ENCODE results near the gene FRMD8.

Gene FRMD8

GRCh38 chr11:65399845-65400244 lies 13.4 kb downstream of the FRMD8 start:
- Histone ChIP-seq H3K9me3 (ENCODE audit: control insufficient read depth, low read length) (no peaks in the 10 kb centered on the region), H3K4me3 (ENCODE audit: low read length) (no peak overlapping the region), H3K27me3 (ENCODE audit: control insufficient read depth, insufficient read depth, low read length) (no peaks in the 10 kb centered on the region), H3K36me3 (ENCODE audit: control insufficient read depth, insufficient read depth, low read length) (peaks cover 5% of the 10 kb centered on the region), H3K9ac (ENCODE audit: low read length) (no peak overlapping the region), H3K4me1 (ENCODE audit: control insufficient read depth, insufficient read depth, low read length) (peaks cover 12% of the 10 kb centered on the region)

DNA sequence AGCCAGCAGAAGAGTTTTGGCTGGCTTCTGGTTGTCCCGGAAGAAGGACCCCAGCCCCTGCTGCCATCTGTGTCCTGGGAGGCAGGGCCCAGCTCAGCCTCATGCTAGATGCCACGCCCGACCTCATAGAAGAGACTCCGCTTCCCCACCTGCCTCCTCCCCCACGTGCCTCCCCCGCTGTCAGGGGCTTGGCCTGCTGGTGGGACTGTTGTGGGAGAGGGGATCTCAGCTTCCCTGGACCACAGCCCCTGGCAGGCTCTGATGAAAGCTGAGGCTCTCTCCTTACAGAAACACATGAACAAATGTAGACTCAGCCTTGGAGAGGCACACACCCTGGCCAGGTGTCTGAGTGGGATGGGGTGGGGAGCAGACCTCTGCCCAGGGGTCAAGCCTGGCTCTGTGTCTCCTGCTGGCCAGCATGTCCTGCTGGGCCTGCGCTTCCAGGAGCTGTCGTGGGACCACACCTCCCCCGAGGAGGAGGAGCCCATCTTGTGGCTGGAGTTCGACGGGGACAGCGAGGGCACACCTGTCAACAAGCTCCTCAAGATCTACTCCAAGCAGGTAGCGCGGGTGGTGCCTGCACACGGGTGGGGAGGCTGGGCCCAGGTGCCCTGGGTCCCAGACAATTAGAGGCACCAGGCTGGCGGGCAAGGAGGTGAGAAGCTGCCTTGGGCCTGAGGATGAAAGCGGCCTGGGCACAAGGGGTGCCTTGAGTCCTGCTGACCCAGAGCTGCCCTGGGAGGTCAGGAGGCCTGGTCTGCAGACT lies 14.1 kb downstream of the FRMD8 start:
- Histone ChIP-seq H3K4me3 (ENCODE audit: low read length) (no peak overlapping the region), H3K9ac (ENCODE audit: low read length) (no peak overlapping the region), H3K9me3 (ENCODE audit: control insufficient read depth, low read length) (no peaks in the 10 kb centered on the region), H3K36me3 (ENCODE audit: control insufficient read depth, insufficient read depth, low read length) (peaks cover 5% of the 10 kb centered on the region), H3K4me1 (ENCODE audit: control insufficient read depth, insufficient read depth, low read length) (peaks cover 12% of the 10 kb centered on the region), H3K27me3 (ENCODE audit: control insufficient read depth, insufficient read depth, low read length) (no peaks in the 10 kb centered on the region)

DNA sequence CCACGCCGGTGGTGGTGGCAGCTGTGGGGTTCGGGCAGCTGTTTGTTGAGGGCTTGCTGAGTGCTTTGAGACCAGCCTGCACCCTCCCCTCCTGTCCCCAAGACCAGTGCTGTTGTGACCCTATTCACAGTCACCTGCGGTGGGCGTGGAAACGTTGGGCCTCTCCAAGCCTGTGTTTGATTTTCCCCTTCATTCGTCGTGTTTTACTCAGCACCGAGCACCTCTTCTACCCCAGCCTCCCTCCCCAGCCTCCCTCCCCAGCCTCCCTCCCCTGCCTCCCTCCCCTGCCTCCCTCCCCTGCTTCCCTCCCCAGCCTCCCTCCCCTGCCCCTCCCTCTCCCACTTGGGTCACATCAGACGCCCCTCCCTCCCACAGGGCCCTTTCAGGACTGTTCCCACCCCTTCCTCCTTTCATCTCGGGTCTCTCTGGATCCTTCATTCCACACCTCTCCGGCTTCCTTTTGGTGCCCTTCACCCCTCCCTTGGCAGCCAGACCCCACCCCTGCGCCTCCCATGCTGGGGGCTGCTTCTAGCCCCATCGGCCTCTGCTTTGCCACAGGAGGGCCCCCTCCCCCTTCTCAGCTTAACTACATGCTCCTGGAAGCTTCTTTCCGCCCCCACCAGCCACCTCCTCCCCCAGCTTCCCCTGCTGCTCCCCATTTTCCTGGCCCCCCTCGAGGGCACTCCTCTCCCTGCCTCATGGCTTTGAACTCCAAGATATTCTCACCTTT lies 14.8 kb downstream of the FRMD8 start:
- no peak overlapping the region for H3K4me3 ChIP-seq (ENCODE audit: low read length)
- no peak overlapping the region for H3K9ac ChIP-seq (ENCODE audit: low read length)
- no peaks in the 10 kb centered on the region for H3K27me3 ChIP-seq (ENCODE audit: control insufficient read depth, insufficient read depth, low read length)
- no peaks in the 10 kb centered on the region for H3K9me3 ChIP-seq (ENCODE audit: control insufficient read depth, low read length)
- peaks cover 12% of the 10 kb centered on the region for H3K4me1 ChIP-seq (ENCODE audit: control insufficient read depth, insufficient read depth, low read length)
- H3K36me3 ChIP-seq (ENCODE audit: control insufficient read depth, insufficient read depth, low read length): peaks cover 5% of the 10 kb centered on the region

DNA sequence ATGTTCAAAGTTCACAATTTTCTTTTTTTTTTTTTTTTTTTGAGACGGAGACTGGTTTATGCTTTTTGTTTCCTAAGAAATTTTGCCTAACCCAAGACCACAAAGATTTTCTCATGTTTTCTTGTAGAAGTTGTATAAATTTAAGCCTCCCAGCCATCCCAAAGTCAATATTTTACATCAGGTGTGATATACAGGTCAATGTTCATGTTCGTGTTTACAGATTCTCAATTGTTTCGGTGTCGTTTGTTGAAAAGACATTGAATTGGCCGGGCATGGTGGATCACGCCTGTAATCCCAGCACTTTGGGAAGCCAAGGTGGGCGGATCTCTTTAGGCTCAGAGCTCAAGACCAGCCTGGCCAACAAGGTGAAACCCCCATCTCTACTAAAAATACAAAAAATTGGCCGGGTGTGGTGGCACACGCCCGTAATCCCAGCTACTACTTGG lies 15.4 kb downstream of the FRMD8 start:
- Histone ChIP-seq H3K36me3 (ENCODE audit: control insufficient read depth, insufficient read depth, low read length) (peaks cover 5% of the 10 kb centered on the region), H3K9ac (ENCODE audit: low read length) (no peak overlapping the region), H3K9me3 (ENCODE audit: control insufficient read depth, low read length) (no peaks in the 10 kb centered on the region), H3K4me3 (ENCODE audit: low read length) (no peak overlapping the region), H3K27me3 (ENCODE audit: control insufficient read depth, insufficient read depth, low read length) (no peaks in the 10 kb centered on the region), H3K4me1 (ENCODE audit: control insufficient read depth, insufficient read depth, low read length) (peaks cover 12% of the 10 kb centered on the region)

GRCh38 chr11:65402790-65403189 lies 16.4 kb downstream of the FRMD8 start:
- Histone ChIP-seq H3K9ac (ENCODE audit: low read length) (no peak overlapping the region), H3K27me3 (ENCODE audit: control insufficient read depth, insufficient read depth, low read length) (no peaks in the 10 kb centered on the region), H3K4me1 (ENCODE audit: control insufficient read depth, insufficient read depth, low read length) (peaks cover 12% of the 10 kb centered on the region), H3K4me3 (ENCODE audit: low read length) (no peak overlapping the region), H3K36me3 (ENCODE audit: control insufficient read depth, insufficient read depth, low read length) (peaks cover 5% of the 10 kb centered on the region), H3K9me3 (ENCODE audit: control insufficient read depth, low read length) (no peaks in the 10 kb centered on the region)

DNA sequence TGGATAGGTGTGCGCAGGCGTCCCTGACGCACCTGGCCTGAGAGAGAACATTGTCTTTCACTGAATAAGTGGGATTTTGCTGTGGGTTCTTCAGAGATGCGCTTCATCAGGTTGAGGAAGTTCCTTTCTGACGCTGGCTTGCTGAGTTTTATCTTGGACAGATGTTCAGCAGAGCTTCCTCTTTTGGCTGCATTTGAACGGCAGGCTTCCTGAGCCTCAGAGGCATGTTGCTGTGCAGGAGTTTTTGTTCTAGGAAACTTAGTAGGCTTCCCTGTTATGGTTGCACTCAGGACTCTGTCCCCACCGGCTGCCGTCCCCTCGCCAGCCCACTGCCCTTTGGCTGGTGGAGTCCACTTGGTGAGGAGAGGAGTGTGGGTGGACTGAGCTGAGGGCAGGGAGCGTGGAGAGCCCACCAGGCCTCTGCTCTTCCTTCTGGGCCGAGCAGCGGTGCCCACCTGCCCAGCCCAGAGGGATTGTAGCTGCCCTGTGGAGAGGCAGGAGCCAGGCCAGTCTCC lies 17.2 kb downstream of the FRMD8 start:
- Histone ChIP-seq H3K4me3 (ENCODE audit: low read length) (no peak overlapping the region), H3K9ac (ENCODE audit: low read length) (no peak overlapping the region), H3K27me3 (ENCODE audit: control insufficient read depth, insufficient read depth, low read length) (no peaks in the 10 kb centered on the region), H3K4me1 (ENCODE audit: control insufficient read depth, insufficient read depth, low read length) (peaks cover 12% of the 10 kb centered on the region), H3K9me3 (ENCODE audit: control insufficient read depth, low read length) (no peaks in the 10 kb centered on the region), H3K36me3 (ENCODE audit: control insufficient read depth, insufficient read depth, low read length) (peaks cover 11% of the 10 kb centered on the region)

DNA sequence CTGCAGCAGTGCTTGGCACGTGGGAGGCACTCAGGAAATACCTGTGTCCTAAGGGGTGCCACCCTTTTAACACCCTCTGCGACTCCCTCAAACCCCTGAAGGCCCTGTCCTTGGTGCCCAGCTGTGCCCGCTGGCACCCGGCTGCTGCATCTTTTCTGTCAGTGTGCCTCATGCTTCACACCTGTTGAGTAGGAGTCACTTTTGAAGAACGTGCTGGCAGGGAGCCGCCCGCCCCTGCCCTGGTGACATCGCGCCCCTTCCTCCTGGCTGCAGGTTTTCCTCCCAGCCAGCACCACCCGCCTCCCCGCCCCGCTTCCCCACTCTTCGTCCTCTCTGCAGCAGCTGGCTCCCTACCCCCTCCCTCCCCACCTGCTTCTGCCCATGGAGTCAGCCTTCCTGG lies 17.8 kb downstream of the FRMD8 start:
- H3K9me3 ChIP-seq (ENCODE audit: control insufficient read depth, low read length): no peaks in the 10 kb centered on the region
- H3K9ac ChIP-seq (ENCODE audit: low read length): no peak overlapping the region
- H3K4me3 ChIP-seq (ENCODE audit: low read length): no peak overlapping the region
- peaks cover 14% of the 10 kb centered on the region for H3K36me3 ChIP-seq (ENCODE audit: control insufficient read depth, insufficient read depth, low read length)
- H3K4me1 ChIP-seq (ENCODE audit: control insufficient read depth, insufficient read depth, low read length): peaks cover 12% of the 10 kb centered on the region
- no peaks in the 10 kb centered on the region for H3K27me3 ChIP-seq (ENCODE audit: control insufficient read depth, insufficient read depth, low read length)

GRCh38 chr11:65404638-65405339 lies 18.4 kb downstream of the FRMD8 start:
- H3K27me3 ChIP-seq (ENCODE audit: control insufficient read depth, insufficient read depth, low read length): no peaks in the 10 kb centered on the region
- H3K36me3 ChIP-seq (ENCODE audit: control insufficient read depth, insufficient read depth, low read length): peaks cover 14% of the 10 kb centered on the region
- peaks cover 12% of the 10 kb centered on the region for H3K4me1 ChIP-seq (ENCODE audit: control insufficient read depth, insufficient read depth, low read length)
- H3K4me3 ChIP-seq (ENCODE audit: low read length): no peak overlapping the region
- no peak overlapping the region for H3K9ac ChIP-seq (ENCODE audit: low read length)
- no peaks in the 10 kb centered on the region for H3K9me3 ChIP-seq (ENCODE audit: control insufficient read depth, low read length)

DNA sequence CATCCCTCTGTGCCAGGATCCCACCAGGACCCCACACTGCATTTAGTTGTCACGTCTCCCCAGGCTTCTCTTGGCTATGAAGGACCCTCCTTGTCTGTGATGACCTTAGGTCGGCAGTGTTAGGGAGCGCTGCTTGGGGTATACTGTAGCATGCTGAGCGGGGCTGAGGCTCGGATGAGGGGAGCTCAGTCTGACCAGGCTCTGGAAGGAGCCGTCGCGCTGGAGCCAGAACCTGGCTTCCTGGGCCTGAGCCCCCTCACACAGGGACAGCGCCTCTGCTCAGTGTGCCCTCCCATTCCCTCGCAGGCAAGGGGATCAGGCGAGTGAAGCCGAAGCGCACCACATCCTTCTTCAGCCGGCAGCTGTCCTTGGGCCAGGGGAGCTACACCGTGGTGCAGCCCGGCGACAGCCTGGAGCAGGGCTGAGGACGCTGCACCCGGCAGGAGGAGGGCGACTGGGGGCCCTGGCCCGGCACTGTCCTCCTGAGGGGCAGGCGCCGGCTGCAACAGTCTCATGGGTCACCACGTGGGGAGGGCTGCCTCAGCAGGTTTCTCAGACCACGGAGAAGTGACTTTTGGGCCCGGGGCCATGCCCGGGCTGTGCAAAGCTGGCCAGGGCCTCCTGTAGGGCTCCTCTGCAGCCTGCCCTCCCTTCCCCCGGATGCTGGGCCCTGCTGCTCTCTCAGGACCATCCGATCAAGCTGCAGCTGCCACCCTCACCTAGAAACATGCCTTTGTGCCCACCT lies 24.7 kb downstream of the FRMD8 start:
- H3K36me3 ChIP-seq (ENCODE audit: control insufficient read depth, insufficient read depth, low read length): peaks cover 13% of the 10 kb centered on the region
- no peaks in the 10 kb centered on the region for H3K9me3 ChIP-seq (ENCODE audit: control insufficient read depth, low read length)
- H3K4me1 ChIP-seq (ENCODE audit: control insufficient read depth, insufficient read depth, low read length): peaks cover 12% of the 10 kb centered on the region
- H3K27me3 ChIP-seq (ENCODE audit: control insufficient read depth, insufficient read depth, low read length): no peaks in the 10 kb centered on the region
- no peak overlapping the region for H3K4me3 ChIP-seq (ENCODE audit: low read length)
- no peak overlapping the region for H3K9ac ChIP-seq (ENCODE audit: low read length)

GRCh38 chr11:65411681-65412070 lies 25.2 kb downstream of the FRMD8 start:
- Histone ChIP-seq H3K9ac (ENCODE audit: low read length) (no peak overlapping the region), H3K4me3 (ENCODE audit: low read length) (no peak overlapping the region), H3K9me3 (ENCODE audit: control insufficient read depth, low read length) (no peaks in the 10 kb centered on the region), H3K27me3 (ENCODE audit: control insufficient read depth, insufficient read depth, low read length) (no peaks in the 10 kb centered on the region), H3K36me3 (ENCODE audit: control insufficient read depth, insufficient read depth, low read length) (peaks cover 13% of the 10 kb centered on the region), H3K4me1 (ENCODE audit: control insufficient read depth, insufficient read depth, low read length) (peaks cover 18% of the 10 kb centered on the region)

GRCh38 chr11:65412271-65413076 lies 26.0 kb downstream of the FRMD8 start:
- Histone ChIP-seq H3K9ac (ENCODE audit: low read length) (no peak overlapping the region), H3K27me3 (ENCODE audit: control insufficient read depth, insufficient read depth, low read length) (no peaks in the 10 kb centered on the region), H3K4me3 (ENCODE audit: low read length) (no peak overlapping the region), H3K36me3 (ENCODE audit: control insufficient read depth, insufficient read depth, low read length) (peaks cover 13% of the 10 kb centered on the region), H3K4me1 (ENCODE audit: control insufficient read depth, insufficient read depth, low read length) (peaks cover 26% of the 10 kb centered on the region), H3K9me3 (ENCODE audit: control insufficient read depth, low read length) (no peaks in the 10 kb centered on the region)
